Ureter (tissue), 1 donor: Measurements from ENCODE around the gene CCDC192. TPM values are rescaled to one million over a fixed set of nuclear protein-coding genes. Genes with fewer than 3 reads are reported as not detected.

Experiments used
- DNase-seq: peaks from one replicate; pipeline ENCODE4 v3.0.0-alpha.2; 2020; ENCODE audit warnings: low spot score
- total RNA-seq: library from RNA; stranded (reverse); gene quantifications from one replicate; pipeline ENCODE4 v1.2.4, GENCODE V29; 2023
- donor health status: DM: yes; HTN: yes; CAD: no.

The CCDC192 gene
- total RNA-seq, 1 donor from 2014 or later = 1.2 TPM

GRCh38 chr5:127810017-127810416 lies 106.8 kb downstream of the CCDC192 start:
- no peak for DNase-seq

- no peak for DNase-seq
These were observed 107.7 kb downstream of the CCDC192 start for GRCh38 chr5:127810707-127811490.

- DNase-seq = no peak
These were observed 109.4 kb downstream of the CCDC192 start for GRCh38 chr5:127812570-127812969.

GRCh38 chr5:127813633-127814587 lies 110.7 kb downstream of the CCDC192 start:
- DNase-seq = no peak

- no peak for DNase-seq
These were observed 111.4 kb downstream of the CCDC192 start for GRCh38 chr5:127814588-127814973.

- no peak for DNase-seq
These were observed 117.8 kb downstream of the CCDC192 start for GRCh38 chr5:127820910-127821553.

- DNase-seq = no peak
These were observed 118.7 kb downstream of the CCDC192 start for GRCh38 chr5:127821896-127822295.

GRCh38 chr5:127824126-127824525 lies 120.9 kb downstream of the CCDC192 start:
- no peak for DNase-seq

- no peak for DNase-seq
These were observed 122.8 kb downstream of the CCDC192 start for GRCh38 chr5:127826011-127826410.

- DNase-seq = no peak
These were observed 124.3 kb downstream of the CCDC192 start for GRCh38 chr5:127827451-127827850.

- DNase-seq = no peak
These were observed 127.0 kb downstream of the CCDC192 start for GRCh38 chr5:127830157-127830556.

- DNase-seq = no peak
These were observed 127.8 kb downstream of the CCDC192 start for GRCh38 chr5:127830829-127831598.

GRCh38 chr5:127832067-127832466 lies 128.9 kb downstream of the CCDC192 start:
- no peak for DNase-seq

GRCh38 chr5:127834094-127834531 lies 130.9 kb downstream of the CCDC192 start:
- no peak for DNase-seq

- DNase-seq = no peak
These were observed 131.4 kb downstream of the CCDC192 start for GRCh38 chr5:127834554-127834953.

GRCh38 chr5:127838661-127839060 lies 135.5 kb downstream of the CCDC192 start:
- DNase-seq = no peak

GRCh38 chr5:127839072-127839471 lies 135.9 kb downstream of the CCDC192 start:
- DNase-seq = no peak

- DNase-seq = no peak
These were observed 136.5 kb downstream of the CCDC192 start for GRCh38 chr5:127839496-127840197.

- DNase-seq = no peak
These were observed 137.0 kb downstream of the CCDC192 start for GRCh38 chr5:127840198-127840524.

GRCh38 chr5:127840809-127841208 lies 137.6 kb downstream of the CCDC192 start:
- DNase-seq = no peak

GRCh38 chr5:127844581-127845021 lies 141.4 kb downstream of the CCDC192 start:
- DNase-seq = no peak
